B cell (primary cell): ENCODE data around the gene SIGMAR1. TPM values are rescaled to one million over a fixed set of nuclear protein-coding genes. Genes with fewer than 3 reads are reported as not detected.
A peak's percentile ranks its signal among the peaks of the same experiment; 100 is the strongest.

Experiments
- ATAC-seq: fragments of 200-7000 bp; cut with Tn5 transposase; one replicate; pipeline ENCODE4 v1.10.0; 2021; ENCODE audit warnings: low read depth, mild to moderate bottlenecking, moderate number of reproducible peaks, moderate library complexity
- CTCF ChIA-PET: fragments of 350-600 bp; sonication (Branson Sonifier 250); formaldehyde crosslinking; loops from one replicate; lab custom pipeline; 2021; ENCODE audit warnings: antibody characterized with exemption, inconsistent platforms; lab: Charles Lee
- POLR2A ChIA-PET: fragments of 350-600 bp; sonication (Branson Sonifier 250); formaldehyde crosslinking; loops from one replicate; lab custom pipeline; 2021; ENCODE audit warnings: antibody characterized with exemption; lab: Charles Lee
- DNase-seq: peaks from one replicate; pipeline ENCODE4 v3.0.0; 2013
- H2AFZ ChIP-seq: 2 replicates; pipeline ENCODE4 v1.6.1; 2012; ENCODE audit warnings: mild to moderate bottlenecking, low read depth, low read length; ENCODE audit not compliant: insufficient read depth, poor library complexity, severe bottlenecking
- H3K27ac ChIP-seq, 2 donors: 1 replicate in 1 of 2; 2 replicates in 1 of 2; pipeline ENCODE4 v1.5.1; 2012 to 2013; ENCODE audit warnings: low read length in 2 of 2, mild to moderate bottlenecking in 2 of 2, moderate library complexity in 1 of 2
- H3K27me3 ChIP-seq, 4 experiments: fragments of 200-600 bp in 1 of 4; sonication (generic) in 1 of 4; replicated peaks in 1 of 4; 1 replicate in 2 of 4; 2 replicates in 2 of 4; pipeline versions ENCODE4 v1.6.1 to v1.7.0; 2013 to 2016; ENCODE audit warnings: low read length in 3 of 4, mild to moderate bottlenecking in 2 of 4, mixed read lengths in 1 of 4, moderate library complexity in 1 of 4; ENCODE audit not compliant: insufficient read depth in 4 of 4, control insufficient read depth in 3 of 4; ENCODE audit errors: control extremely low read depth in 1 of 4
- H3K36me3 ChIP-seq, 2 experiments: replicated peaks in 1 of 2; 1 replicate in 1 of 2; 2 replicates in 1 of 2; pipeline versions ENCODE4 v1.6.1 to v1.7.1; 2013; ENCODE audit warnings: low read length in 1 of 2; ENCODE audit not compliant: insufficient read depth in 2 of 2, control insufficient read depth in 1 of 2; ENCODE audit errors: control extremely low read depth in 1 of 2, extremely low read depth in 1 of 2
- H3K4me1 ChIP-seq, 2 donors: fragments of 200-600 bp in 1 of 2; sonication (generic) in 1 of 2; 1 replicate in 1 of 2; 2 replicates in 1 of 2; pipeline versions ENCODE4 v1.5.1 to v1.6.1; 2013 to 2017; ENCODE audit warnings: low read length in 2 of 2; ENCODE audit not compliant: control insufficient read depth in 2 of 2, insufficient read depth in 2 of 2
- H3K4me2 ChIP-seq: replicated peaks from 2 replicates; pipeline ENCODE3; 2012; ENCODE audit warnings: mild to moderate bottlenecking, low read depth, low read length; ENCODE audit not compliant: poor library complexity, severe bottlenecking
- H3K4me3 ChIP-seq, 5 experiments: fragments of 200-600 bp in 1 of 5; sonication (generic) in 1 of 5; 1 replicate in 3 of 5; 2 replicates in 2 of 5; pipeline versions ENCODE4 v1.5.1 to v1.7.0; 2011 to 2016; ENCODE audit warnings: low read length in 4 of 5, mild to moderate bottlenecking in 4 of 5, low read depth in 2 of 5, control low read depth in 1 of 5, moderate library complexity in 1 of 5; ENCODE audit not compliant: insufficient read depth in 1 of 5; ENCODE audit errors: control extremely low read depth in 1 of 5, extremely low read depth in 1 of 5
- H3K79me2 ChIP-seq: fragments of 200-600 bp; sonication (generic); one replicate; pipeline ENCODE4 v1.6.0; 2016; ENCODE audit warnings: low read length; ENCODE audit not compliant: control insufficient read depth, insufficient read depth
- H3K9ac ChIP-seq: fragments of 200-600 bp; sonication (generic); 2 replicates; pipeline ENCODE4 v1.6.1; 2017; ENCODE audit warnings: mild to moderate bottlenecking, low read length, moderate library complexity
- H3K9me3 ChIP-seq, 3 donors: one replicate each; pipeline versions ENCODE4 v1.6.1 to v1.7.1; 2013; ENCODE audit warnings: low read length in 2 of 3; ENCODE audit not compliant: control insufficient read depth in 2 of 3, insufficient read depth in 1 of 3; ENCODE audit errors: control extremely low read depth in 1 of 3
- H4K20me1 ChIP-seq: 2 replicates; pipeline ENCODE4 v1.6.0; 2012; ENCODE audit warnings: mild to moderate bottlenecking, low read length; ENCODE audit not compliant: insufficient read depth, control insufficient read depth, poor library complexity, severe bottlenecking
- H3K27ac Mint-ChIP-seq: one replicate; pipeline ENCODE4 v1.8.0; 2021; ENCODE audit warnings: mixed read lengths
- H3K27me3 Mint-ChIP-seq: one replicate; pipeline ENCODE4 v1.8.0; 2021; ENCODE audit warnings: mixed read lengths
- H3K4me1 Mint-ChIP-seq: one replicate; pipeline ENCODE4 v1.8.0; 2021; ENCODE audit warnings: mixed read lengths
- H3K4me3 Mint-ChIP-seq: one replicate; pipeline ENCODE4 v1.8.0; 2021; ENCODE audit warnings: mixed read lengths
- H3K9me3 Mint-ChIP-seq: one replicate; pipeline ENCODE4 v1.8.0; 2022; ENCODE audit warnings: mixed read lengths; ENCODE audit not compliant: insufficient read depth
- CTCF ChIP-seq: fragments of 200-600 bp; IDR thresholded peaks from one replicate; pipeline ENCODE4 v1.8.0; 2022; ENCODE audit warnings: antibody characterized with exemption, mild to moderate bottlenecking
- EZH2 ChIP-seq: IDR thresholded peaks from 2 replicates; pipeline ENCODE4 v1.6.1; 2012; ENCODE audit warnings: borderline replicate concordance, low read depth, mild to moderate bottlenecking, moderate library complexity, low read length; ENCODE audit not compliant: insufficient read depth, poor library complexity, severe bottlenecking
- WGBS: methylation state at CpG from one replicate; pipeline ENCODE4 v1.1.5; 2013; ENCODE audit warnings: missing lambda C conversion rate; ENCODE audit not compliant: insufficient coverage; 5-methylcytosine and 5-hydroxymethylcytosine counted together
- intact Hi-C: fragments of 100-400 bp; cut with micrococcal nuclease; formaldehyde crosslinking; loops from one replicate; pipeline ENCODE4 v1.10.0; 2022
- polyA plus RNA-seq: library from polyadenylated mRNA; depleted of rRNA; stranded (reverse); fragments of >200 nt; gene quantifications from 2 replicates; pipeline ENCODE4 v1.2.3, GENCODE V29; 2012
- total RNA-seq, 2 donors: library from RNA; stranded (reverse); fragments of 120-200 nt in 1 of 2; gene quantifications; 1 replicate in 1 of 2; 2 replicates in 1 of 2; pipeline versions ENCODE4 v1.2.3 to v1.2.4, GENCODE V29; 2013 to 2022

Gene SIGMAR1
- total and polyA plus RNA-seq, 2 donors (not counting 1 experiment from before 2014, with no cell fraction given): 21.4 to 30.7 TPM

GRCh38 chr9:34625186-34625486, 12.5 kb downstream of the SIGMAR1 start:
- no peak for TF ChIP-seq CTCF
- Histone ChIP-seq H3K79me2 (peaks cover 11% of the 10 kb centered on the region), H3K4me1 (peaks cover 42 to 55% of the 10 kb centered on the region in 2 donors), H3K27ac (no peak overlapping the region), H3K4me2 (no peak overlapping the region), H3K9me3 (peaks cover 0 to 45% (median 1%) of the 10 kb centered on the region in 3 donors), H2AFZ (no peak overlapping the region), H3K36me3 (no peaks in the 10 kb centered on the region), H4K20me1 (peaks cover 6% of the 10 kb centered on the region), H3K4me3 (no peak overlapping the region), H3K9ac (no peak overlapping the region), H3K27me3 (peaks cover 0 to 89% (median 69%) of the 10 kb centered on the region in 4 experiments)
- ChIA-PET CTCF (interaction anchor here (1.0 to 7.6 kb wide), 4 partner anchors 8 to 34 kb away, joined by 3 to 64 read pairs (median 4); no protein-coding TSS in a partner anchor), POLR2A (interaction anchor here (0.5 kb wide), 2 partner anchors 86 to 852 kb away, joined by 3 to 8 read pairs; no protein-coding TSS in a partner anchor)
- WGBS: 73% methylated on average over 3 of the region's 3 CpGs
- ATAC-seq (no peak), DNase-seq (no peak)
- intact Hi-C loops: no loop called here
- peaks cover 72% of the 10 kb centered on the region for H3K27me3 Mint-ChIP-seq
- peak overlapping the region; percentile 29 for H3K4me3 Mint-ChIP-seq
- H3K27ac Mint-ChIP-seq: no peak overlapping the region
- H3K4me1 Mint-ChIP-seq: peaks cover 35% of the 10 kb centered on the region
- H3K9me3 Mint-ChIP-seq: no peaks in the 10 kb centered on the region

GRCh38 chr9:34624475-34625185, 13.0 kb downstream of the SIGMAR1 start:
- no peak for TF ChIP-seq CTCF
- TF ChIP-seq EZH2: peak; percentile 76
- CTCF ChIA-PET: interaction anchor here (1.2 to 7.6 kb wide), 3 partner anchors 9 to 33 kb away, joined by 3 to 64 read pairs (median 6); no protein-coding TSS in a partner anchor
- Mint-ChIP-seq H3K4me1 (peaks cover 40% of the 10 kb centered on the region), H3K27me3 (peaks cover 69% of the 10 kb centered on the region), H3K9me3 (no peaks in the 10 kb centered on the region), H3K4me3 (no peak overlapping the region), H3K27ac (no peak overlapping the region)
- H3K27me3 ChIP-seq: peaks cover 0 to 85% (median 68%) of the 10 kb centered on the region in 4 experiments
- H3K27ac ChIP-seq: no peak overlapping the region
- peak overlapping the region; percentile 70 for H3K4me2 ChIP-seq
- no peak overlapping the region for H3K9ac ChIP-seq
- no peak for DNase-seq
- no peaks in the 10 kb centered on the region for H3K36me3 ChIP-seq
- intact Hi-C loops: no loop called here
- H3K79me2 ChIP-seq: peaks cover 16% of the 10 kb centered on the region
- 19% methylated on average over 39 of the region's 39 CpGs for WGBS
- peaks cover 46 to 58% of the 10 kb centered on the region in 2 donors for H3K4me1 ChIP-seq
- ATAC-seq: no peak
- peaks cover 6% of the 10 kb centered on the region for H4K20me1 ChIP-seq
- POLR2A ChIA-PET: interaction anchor here (0.5 kb wide), 2 partner anchors 86 to 853 kb away, joined by 3 to 8 read pairs; no protein-coding TSS in a partner anchor
- peak overlapping the region in 1 of 5 experiments; percentile 6 for H3K4me3 ChIP-seq
- peaks cover 0 to 45% (median 1%) of the 10 kb centered on the region in 3 donors for H3K9me3 ChIP-seq
- H2AFZ ChIP-seq: no peak overlapping the region
